Activated naive CD8-positive, alpha-beta T cell treated with anti-CD3 and anti-CD28 coated beads for 36 hours (primary cell): ENCODE data around the gene LRRC4B. TPM values are rescaled to one million over a fixed set of nuclear protein-coding genes. Genes with fewer than 3 reads are reported as not detected.
A peak's percentile ranks its signal among the peaks of the same experiment; 100 is the strongest.

Experiments used
- DNase-seq: peaks from one replicate; pipeline ENCODE4 v3.0.0; 2021
- H3K27ac Mint-ChIP-seq: one replicate; pipeline ENCODE4 v1.8.0; 2022; ENCODE audit warnings: mild to moderate bottlenecking, moderate library complexity, mixed read lengths
- H3K27me3 Mint-ChIP-seq: one replicate; pipeline ENCODE4 v1.8.0; 2022; ENCODE audit warnings: mild to moderate bottlenecking, mixed read lengths
- H3K36me3 Mint-ChIP-seq: one replicate; pipeline ENCODE4 v1.8.0; 2021; ENCODE audit warnings: mild to moderate bottlenecking, mixed read lengths
- H3K4me1 Mint-ChIP-seq: one replicate; pipeline ENCODE4 v1.8.0; 2021; ENCODE audit warnings: mixed read lengths
- H3K4me3 Mint-ChIP-seq: one replicate; pipeline ENCODE4 v1.8.0; 2022; ENCODE audit warnings: mild to moderate bottlenecking, moderate library complexity, mixed read lengths
- H3K9me3 Mint-ChIP-seq: one replicate; pipeline ENCODE4 v1.8.0; 2022; ENCODE audit warnings: mixed read lengths
- total RNA-seq, 2 experiments: library from RNA; stranded (reverse); gene quantifications; one replicate each; pipeline ENCODE4 v1.2.3, GENCODE V29; 2021

Gene LRRC4B
- total RNA-seq, 2 experiments from 2014 or later = not detected

DNA sequence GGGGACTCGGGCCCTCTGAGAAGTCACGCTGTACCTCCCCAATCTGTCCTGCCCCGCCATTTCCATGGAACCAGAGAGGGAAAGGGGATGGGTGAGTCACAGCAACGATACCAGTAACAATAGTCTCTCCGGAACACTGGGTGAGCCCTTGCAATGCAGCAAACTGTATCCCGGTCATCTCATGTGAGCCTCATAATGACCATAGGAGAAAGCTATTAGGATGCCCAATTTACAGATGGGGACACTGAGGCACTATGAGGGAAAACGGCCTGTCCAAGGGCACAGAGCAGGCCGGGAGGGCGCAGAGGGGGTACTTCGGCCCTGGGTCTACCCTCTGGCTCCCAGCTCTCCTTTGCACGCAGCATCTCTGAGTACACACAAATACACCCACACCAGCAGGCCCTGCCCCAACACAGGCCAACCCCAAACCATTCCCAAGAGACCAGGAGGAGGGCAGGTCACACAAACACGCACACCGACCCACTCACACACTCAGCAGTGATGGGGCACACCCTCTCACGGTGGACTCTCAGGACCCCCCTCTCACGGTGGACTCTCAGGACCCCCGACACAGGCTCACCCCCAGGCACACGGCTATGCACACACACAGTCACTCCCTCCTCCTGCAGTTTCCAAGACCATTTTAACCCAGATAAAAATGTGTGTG is 18.2 kb downstream of the LRRC4B start:
- Mint-ChIP-seq H3K9me3 (no peaks in the 10 kb centered on the region), H3K4me3 (no peak overlapping the region), H3K27me3 (peaks cover 57% of the 10 kb centered on the region), H3K4me1 (no peaks in the 10 kb centered on the region), H3K36me3 (no peaks in the 10 kb centered on the region), H3K27ac (no peak overlapping the region)
- DNase-seq = no peak

DNA sequence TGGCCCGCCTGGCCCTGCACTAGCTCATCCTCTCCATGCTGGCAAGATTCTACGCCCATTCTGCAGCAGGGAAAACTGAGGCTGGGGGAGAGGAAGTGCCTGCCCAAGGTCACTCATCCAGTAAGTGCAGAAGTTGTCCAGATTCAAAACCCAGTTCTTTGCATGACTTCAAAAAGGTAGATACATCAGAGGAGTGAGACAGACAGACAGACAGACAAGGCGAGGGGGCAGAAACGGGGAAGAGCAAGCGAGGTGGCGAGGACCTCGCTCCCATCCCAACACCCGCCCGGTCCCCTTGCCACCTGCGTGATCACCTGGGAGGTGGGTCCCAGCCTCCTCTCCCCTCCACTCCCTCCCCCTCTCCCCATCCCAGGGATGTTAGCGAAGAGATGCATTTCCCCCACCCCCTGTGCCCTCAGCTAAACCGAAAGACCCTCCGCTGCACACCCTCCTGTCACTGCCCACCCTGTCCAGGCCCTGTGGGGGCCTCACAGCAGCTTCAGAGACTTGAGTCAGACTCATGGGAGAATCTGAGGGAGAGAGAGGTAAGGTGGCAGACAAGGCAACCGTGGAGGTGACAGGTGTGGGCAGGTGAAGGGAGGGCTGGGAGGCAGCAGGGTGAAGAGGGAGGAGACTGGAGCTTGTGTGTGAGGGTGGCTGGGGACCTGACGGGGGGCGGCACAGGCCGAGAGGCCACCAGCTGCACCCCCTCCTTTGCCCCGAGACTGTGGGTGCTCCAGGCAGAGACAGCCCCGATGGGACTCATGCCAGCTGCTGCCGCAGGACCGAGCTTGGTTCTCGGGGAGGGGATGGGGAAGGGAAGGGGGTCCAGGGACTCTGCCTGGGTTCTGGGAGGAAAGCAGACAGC is 18.9 kb downstream of the LRRC4B start:
- DNase-seq = no peak
- Mint-ChIP-seq H3K27ac (no peak overlapping the region), H3K27me3 (peaks cover 50% of the 10 kb centered on the region), H3K4me1 (no peaks in the 10 kb centered on the region), H3K4me3 (no peak overlapping the region), H3K9me3 (no peaks in the 10 kb centered on the region), H3K36me3 (no peaks in the 10 kb centered on the region)

DNA sequence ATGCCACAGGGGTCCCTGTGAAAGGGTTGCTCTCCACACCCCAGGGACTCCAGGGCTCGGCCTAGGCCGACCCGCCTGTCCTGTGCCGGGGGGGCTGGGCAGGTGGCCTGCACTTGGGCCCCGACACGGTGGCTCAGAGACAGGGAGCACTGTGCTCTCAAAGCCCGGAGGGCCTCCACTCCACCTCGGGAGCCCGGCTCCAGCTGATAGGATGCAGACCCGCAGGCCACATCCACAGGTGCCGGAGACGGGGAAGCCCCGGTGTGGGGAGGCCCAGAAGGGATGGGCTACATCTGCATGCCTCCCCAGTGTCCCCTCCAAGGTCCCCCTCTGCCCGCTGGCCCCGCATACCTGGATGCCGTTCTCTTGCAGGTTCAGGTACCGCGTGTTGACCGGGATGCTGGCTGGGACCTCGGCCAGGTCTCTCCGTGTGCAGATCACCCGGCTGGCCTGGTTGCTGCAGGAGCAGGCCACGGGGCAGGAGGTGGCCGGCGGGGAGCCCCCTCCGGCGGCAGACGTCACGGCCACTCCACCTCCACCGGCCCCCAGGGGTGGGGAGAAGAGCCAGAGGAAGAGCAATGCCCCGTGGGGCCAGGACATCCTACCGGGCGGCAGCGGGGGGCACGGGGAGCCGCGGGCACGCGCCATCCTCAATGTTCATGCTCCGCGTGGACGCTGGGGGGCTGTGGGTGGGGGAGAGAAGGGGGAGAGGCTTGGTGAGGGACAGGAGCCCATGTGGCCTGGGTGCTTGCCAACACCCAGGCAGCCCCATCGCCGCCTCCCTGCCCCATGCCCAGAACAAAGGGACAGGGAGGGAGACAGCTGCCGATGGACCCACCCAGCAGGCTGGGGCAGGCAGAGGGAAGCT is 19.8 kb downstream of the LRRC4B start:
- Mint-ChIP-seq H3K27me3 (peaks cover 42% of the 10 kb centered on the region), H3K27ac (no peak overlapping the region), H3K36me3 (no peaks in the 10 kb centered on the region), H3K4me1 (no peaks in the 10 kb centered on the region), H3K4me3 (no peak overlapping the region), H3K9me3 (no peaks in the 10 kb centered on the region)
- no peak for DNase-seq

DNA sequence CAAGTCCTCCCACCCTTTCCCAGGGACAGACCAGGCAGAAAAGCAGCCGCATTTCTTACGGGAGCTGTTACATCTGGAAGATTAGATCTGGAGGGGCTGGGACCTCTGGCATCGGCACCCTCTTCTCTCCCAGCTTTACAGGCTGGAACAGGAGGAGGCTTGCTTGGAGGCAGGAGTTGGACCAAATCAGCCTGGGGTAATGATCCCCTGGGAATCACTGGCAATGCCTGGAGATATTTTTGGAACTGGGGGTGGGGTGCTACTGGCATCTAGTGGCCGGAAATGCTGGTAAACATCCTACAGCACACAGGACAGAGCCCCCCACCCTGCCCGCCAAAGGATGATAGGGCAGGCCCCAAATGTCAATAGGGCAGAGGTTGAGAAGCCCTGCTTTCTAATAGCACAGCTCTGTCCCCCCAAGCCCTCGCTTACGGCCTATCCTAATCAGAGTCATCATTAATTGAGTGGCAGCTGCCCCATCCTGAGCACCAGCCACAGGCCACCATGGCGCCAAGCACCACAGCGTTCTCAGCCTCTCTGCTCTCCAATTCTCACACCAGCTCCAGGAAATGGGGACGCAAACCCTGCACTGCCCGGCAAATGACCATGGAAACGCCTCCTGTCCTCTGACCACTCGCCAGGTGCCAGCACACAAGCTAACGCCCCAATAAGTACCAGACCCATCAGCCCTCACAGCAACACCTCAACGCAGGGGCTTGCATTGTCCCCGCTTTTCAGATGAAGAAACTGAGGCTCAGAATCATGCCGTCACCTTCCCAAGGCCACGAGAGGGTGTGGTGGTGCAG is 20.6 kb downstream of the LRRC4B start:
- Mint-ChIP-seq H3K4me3 (no peak overlapping the region), H3K27me3 (peaks cover 34% of the 10 kb centered on the region), H3K4me1 (no peaks in the 10 kb centered on the region), H3K36me3 (no peaks in the 10 kb centered on the region), H3K9me3 (no peaks in the 10 kb centered on the region), H3K27ac (no peak overlapping the region)
- no peak for DNase-seq

DNA sequence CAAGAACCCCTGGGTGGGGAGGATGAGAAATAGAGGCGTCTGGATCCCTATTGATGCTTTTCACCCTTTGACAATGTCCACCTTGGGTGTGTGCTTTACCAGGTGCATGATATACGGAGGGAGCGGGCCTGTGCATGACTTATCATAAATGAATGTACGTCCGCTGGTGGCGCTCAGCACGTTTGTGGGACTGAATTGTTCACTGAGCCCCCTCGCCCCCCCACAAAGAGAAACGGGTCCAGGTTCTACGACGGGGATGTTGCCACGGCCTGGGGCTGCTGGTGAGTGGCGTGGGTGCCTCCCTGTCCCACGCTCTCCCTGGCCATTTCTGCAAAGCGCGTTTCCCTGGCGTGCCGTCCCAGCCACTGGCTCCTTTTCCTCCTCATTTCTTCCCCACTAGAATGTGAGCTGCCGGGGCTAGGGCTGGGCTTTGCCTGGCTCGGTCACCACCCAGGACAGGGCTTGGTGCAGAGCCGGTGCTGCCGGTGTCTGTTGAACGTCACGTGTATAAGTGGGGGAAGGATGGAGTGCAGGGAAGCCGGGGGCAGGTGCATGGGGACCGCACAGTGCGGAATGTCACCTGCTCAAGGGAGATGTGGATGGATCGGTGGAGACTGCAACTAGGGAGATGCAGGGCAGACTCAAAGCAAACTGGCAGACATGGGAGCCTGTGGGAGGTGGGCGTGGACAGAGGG is 21.6 kb downstream of the LRRC4B start:
- peaks cover 26% of the 10 kb centered on the region for H3K27me3 Mint-ChIP-seq
- no peaks in the 10 kb centered on the region for H3K36me3 Mint-ChIP-seq
- H3K27ac Mint-ChIP-seq = no peak overlapping the region
- DNase-seq = no peak
- no peak overlapping the region for H3K4me3 Mint-ChIP-seq
- H3K9me3 Mint-ChIP-seq = no peaks in the 10 kb centered on the region
- no peaks in the 10 kb centered on the region for H3K4me1 Mint-ChIP-seq

DNA sequence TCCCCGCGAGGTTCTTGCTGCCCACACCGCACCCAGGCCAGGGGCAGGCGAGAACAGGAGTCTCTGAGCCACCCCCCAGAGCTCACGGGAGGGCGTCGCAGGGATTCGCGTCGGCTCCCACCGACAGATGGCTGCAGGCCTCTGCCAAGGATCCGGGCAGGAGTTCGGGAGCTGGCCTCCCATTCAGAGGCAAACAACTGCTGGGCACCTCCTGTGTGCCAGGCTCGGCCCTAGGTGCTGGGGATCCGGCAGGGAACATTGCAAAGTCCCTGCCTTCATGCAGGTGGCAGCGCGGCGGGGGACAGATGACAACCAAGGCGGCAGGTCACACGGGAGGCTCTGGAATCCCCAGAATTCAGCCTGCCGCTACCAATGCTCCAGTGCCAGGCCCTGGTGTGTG is 25.3 kb downstream of the LRRC4B start:
- Mint-ChIP-seq H3K4me3 (no peak overlapping the region), H3K27me3 (peaks cover 2% of the 10 kb centered on the region), H3K27ac (no peak overlapping the region), H3K36me3 (no peaks in the 10 kb centered on the region), H3K9me3 (no peaks in the 10 kb centered on the region), H3K4me1 (no peaks in the 10 kb centered on the region)
- DNase-seq = no peak

DNA sequence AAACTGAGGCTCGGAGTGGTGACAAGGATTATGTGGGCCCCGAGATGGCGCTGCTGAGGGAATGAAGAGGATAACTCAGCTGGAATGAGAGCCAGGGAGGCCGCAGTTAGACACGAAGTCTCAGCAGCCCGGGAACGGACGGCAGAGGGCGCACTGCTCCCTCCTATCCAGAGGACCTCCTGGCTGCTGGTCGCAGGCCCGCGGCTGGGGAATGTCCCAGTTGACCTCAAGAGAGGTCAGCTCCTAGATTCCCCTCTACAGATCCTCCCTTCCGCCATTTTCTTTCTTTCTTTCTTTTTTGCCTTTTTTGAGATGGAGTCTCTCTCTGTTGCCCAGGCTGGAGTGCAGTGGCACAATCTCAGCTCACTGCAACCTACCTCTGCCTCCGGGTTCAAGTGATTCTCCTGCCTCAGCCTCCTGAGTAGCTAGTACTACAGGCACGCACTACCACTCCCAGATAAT is 30.4 kb downstream of the LRRC4B start:
- DNase-seq = peak; percentile 58
- H3K27me3 Mint-ChIP-seq = peaks cover 18% of the 10 kb centered on the region
- peaks cover 4% of the 10 kb centered on the region for H3K4me1 Mint-ChIP-seq
- peaks cover 4% of the 10 kb centered on the region for H3K9me3 Mint-ChIP-seq
- no peak overlapping the region for H3K27ac Mint-ChIP-seq
- H3K4me3 Mint-ChIP-seq = no peak overlapping the region
- H3K36me3 Mint-ChIP-seq = peaks cover 2% of the 10 kb centered on the region

GRCh38 chr19:50537306-50537685 is 30.9 kb downstream of the LRRC4B start:
- no peak overlapping the region for H3K4me3 Mint-ChIP-seq
- H3K27ac Mint-ChIP-seq = no peak overlapping the region
- H3K36me3 Mint-ChIP-seq = peaks cover 5% of the 10 kb centered on the region
- peaks cover 4% of the 10 kb centered on the region for H3K9me3 Mint-ChIP-seq
- H3K4me1 Mint-ChIP-seq = peaks cover 4% of the 10 kb centered on the region
- no peak for DNase-seq
- H3K27me3 Mint-ChIP-seq = peaks cover 21% of the 10 kb centered on the region

DNA sequence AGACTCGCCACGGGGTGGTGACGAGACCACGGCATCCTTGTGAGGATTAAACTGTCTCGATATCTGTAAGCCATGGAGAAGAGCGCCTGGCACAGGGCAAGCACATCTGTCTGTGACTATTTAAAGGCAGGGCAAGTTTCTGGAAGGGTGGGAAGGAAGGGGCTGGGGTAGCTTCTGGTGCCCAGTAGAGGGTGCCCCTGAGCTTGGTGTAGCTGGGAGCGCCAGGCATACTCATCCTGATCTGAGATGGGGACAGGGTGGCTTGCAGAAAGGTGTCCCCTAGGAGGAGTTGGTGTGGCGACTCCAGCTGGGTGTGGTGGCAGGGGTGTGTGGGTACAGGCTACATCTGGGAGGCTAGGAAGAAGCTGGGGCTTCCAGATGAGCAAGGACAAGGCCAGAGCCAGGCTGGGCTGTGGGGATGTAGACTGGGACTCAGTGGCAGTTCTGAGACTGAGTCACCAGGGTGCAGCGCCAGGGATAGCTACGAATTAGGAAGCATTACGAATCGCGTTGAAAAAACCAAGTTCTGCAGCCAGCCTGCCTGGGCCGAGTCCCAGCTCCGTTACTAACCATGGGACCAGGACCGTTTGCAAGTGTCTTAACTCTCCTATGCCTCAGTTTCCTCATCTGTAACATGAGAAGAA is 31.5 kb downstream of the LRRC4B start:
- no peak overlapping the region for H3K27ac Mint-ChIP-seq
- no peak overlapping the region for H3K4me3 Mint-ChIP-seq
- peaks cover 24% of the 10 kb centered on the region for H3K27me3 Mint-ChIP-seq
- H3K36me3 Mint-ChIP-seq = peaks cover 5% of the 10 kb centered on the region
- peaks cover 4% of the 10 kb centered on the region for H3K4me1 Mint-ChIP-seq
- DNase-seq = no peak
- peaks cover 5% of the 10 kb centered on the region for H3K9me3 Mint-ChIP-seq

GRCh38 chr19:50535672-50536187 is 32.5 kb downstream of the LRRC4B start:
- peaks cover 4% of the 10 kb centered on the region for H3K4me1 Mint-ChIP-seq
- no peak overlapping the region for H3K27ac Mint-ChIP-seq
- no peak overlapping the region for H3K4me3 Mint-ChIP-seq
- H3K36me3 Mint-ChIP-seq = peaks cover 5% of the 10 kb centered on the region
- DNase-seq = no peak
- H3K9me3 Mint-ChIP-seq = peaks cover 5% of the 10 kb centered on the region
- H3K27me3 Mint-ChIP-seq = peaks cover 28% of the 10 kb centered on the region

GRCh38 chr19:50534478-50534877 is 33.8 kb downstream of the LRRC4B start:
- H3K27me3 Mint-ChIP-seq = peaks cover 32% of the 10 kb centered on the region
- no peak overlapping the region for H3K4me3 Mint-ChIP-seq
- H3K36me3 Mint-ChIP-seq = peaks cover 5% of the 10 kb centered on the region
- peaks cover 5% of the 10 kb centered on the region for H3K9me3 Mint-ChIP-seq
- no peak for DNase-seq
- H3K4me1 Mint-ChIP-seq = peaks cover 4% of the 10 kb centered on the region
- no peak overlapping the region for H3K27ac Mint-ChIP-seq

GRCh38 chr19:50532952-50533351 is 35.3 kb downstream of the LRRC4B start:
- H3K9me3 Mint-ChIP-seq = peaks cover 5% of the 10 kb centered on the region
- H3K27ac Mint-ChIP-seq = no peak overlapping the region
- peaks cover 5% of the 10 kb centered on the region for H3K36me3 Mint-ChIP-seq
- peaks cover 4% of the 10 kb centered on the region for H3K4me1 Mint-ChIP-seq
- no peak overlapping the region for H3K4me3 Mint-ChIP-seq
- H3K27me3 Mint-ChIP-seq = peaks cover 36% of the 10 kb centered on the region
- no peak for DNase-seq

GRCh38 chr19:50531171-50531612 is 37.0 kb downstream of the LRRC4B start:
- no peak overlapping the region for H3K4me3 Mint-ChIP-seq
- H3K4me1 Mint-ChIP-seq = peaks cover 2% of the 10 kb centered on the region
- H3K27ac Mint-ChIP-seq = no peak overlapping the region
- DNase-seq = no peak
- H3K27me3 Mint-ChIP-seq = peaks cover 27% of the 10 kb centered on the region
- peaks cover 5% of the 10 kb centered on the region for H3K9me3 Mint-ChIP-seq
- H3K36me3 Mint-ChIP-seq = peaks cover 5% of the 10 kb centered on the region
